Mesothelial cell of epicardium (in vitro differentiated cells): ENCODE results near the gene BLACAT1. TPM values are rescaled to one million over a fixed set of nuclear protein-coding genes. Genes with fewer than 3 reads are reported as not detected.

Experiments
- DNase-seq, 2 experiments: peaks; one replicate each; pipeline ENCODE4 v3.0.0; 2021; ENCODE audit warnings: low spot score in 2 of 2; ENCODE audit not compliant: unreplicated experiment in 2 of 2
- H3K27ac Mint-ChIP-seq: 2 replicates; pipeline ENCODE4 v1.8.0; 2021; ENCODE audit warnings: mixed read lengths
- H3K27me3 Mint-ChIP-seq: 2 replicates; pipeline ENCODE4 v1.8.0; 2021; ENCODE audit warnings: low read depth, mixed read lengths
- H3K36me3 Mint-ChIP-seq: 2 replicates; pipeline ENCODE4 v1.8.0; 2021; ENCODE audit warnings: mixed read lengths
- H3K4me1 Mint-ChIP-seq: 2 replicates; pipeline ENCODE4 v1.8.0; 2021; ENCODE audit warnings: mixed read lengths
- H3K4me3 Mint-ChIP-seq: 2 replicates; pipeline ENCODE4 v1.8.0; 2021; ENCODE audit warnings: mild to moderate bottlenecking, moderate library complexity, mixed read lengths
- H3K9me3 Mint-ChIP-seq: 2 replicates; pipeline ENCODE4 v1.8.0; 2021; ENCODE audit warnings: mixed read lengths
- CTCF ChIP-seq: fragments of 200-600 bp; sonication (generic); IDR thresholded peaks from one replicate; pipeline ENCODE4 v1.5.0; 2021; ENCODE audit warnings: antibody characterized with exemption; ENCODE audit not compliant: unreplicated experiment
- total RNA-seq: library from RNA; stranded (reverse); gene quantifications from 3 replicates; pipeline ENCODE4 v1.2.1, GENCODE V29; 2021

Gene BLACAT1
- total RNA-seq, 1 donor from 2014 or later, result 0.74 TPM

GRCh38 chr1:205475855-205476254, 20.0 kb upstream of the BLACAT1 start:
- peaks cover 15% of the 10 kb centered on the region for H3K4me1 Mint-ChIP-seq
- H3K36me3 Mint-ChIP-seq, result no peaks in the 10 kb centered on the region
- H3K9me3 Mint-ChIP-seq, result peaks cover 13% of the 10 kb centered on the region
- DNase-seq, result no peak
- peaks cover 34% of the 10 kb centered on the region for H3K27me3 Mint-ChIP-seq
- TF ChIP-seq CTCF, result no peak
- H3K4me3 Mint-ChIP-seq, result no peak overlapping the region
- H3K27ac Mint-ChIP-seq, result no peak overlapping the region

GRCh38 chr1:205474571-205474970, 18.7 kb upstream of the BLACAT1 start:
- peaks cover 23% of the 10 kb centered on the region for H3K27me3 Mint-ChIP-seq
- DNase-seq, result no peak
- no peaks in the 10 kb centered on the region for H3K36me3 Mint-ChIP-seq
- peaks cover 13% of the 10 kb centered on the region for H3K9me3 Mint-ChIP-seq
- H3K4me3 Mint-ChIP-seq, result no peak overlapping the region
- no peak for TF ChIP-seq CTCF
- no peak overlapping the region for H3K27ac Mint-ChIP-seq
- H3K4me1 Mint-ChIP-seq, result peaks cover 15% of the 10 kb centered on the region

GRCh38 chr1:205473966-205474365, 18.1 kb upstream of the BLACAT1 start:
- H3K27ac Mint-ChIP-seq, result no peak overlapping the region
- no peak overlapping the region for H3K4me3 Mint-ChIP-seq
- no peaks in the 10 kb centered on the region for H3K36me3 Mint-ChIP-seq
- TF ChIP-seq CTCF, result no peak
- peaks cover 15% of the 10 kb centered on the region for H3K4me1 Mint-ChIP-seq
- peaks cover 28% of the 10 kb centered on the region for H3K27me3 Mint-ChIP-seq
- peaks cover 13% of the 10 kb centered on the region for H3K9me3 Mint-ChIP-seq
- no peak for DNase-seq

- Mint-ChIP-seq H3K4me1 (peaks cover 15% of the 10 kb centered on the region), H3K9me3 (peaks cover 13% of the 10 kb centered on the region), H3K27me3 (peaks cover 31% of the 10 kb centered on the region), H3K27ac (no peak overlapping the region), H3K36me3 (no peaks in the 10 kb centered on the region), H3K4me3 (no peak overlapping the region)
- no peak for DNase-seq
- no peak for TF ChIP-seq CTCF
Observed at GRCh38 chr1:205473475-205473874, 17.6 kb upstream of the BLACAT1 start.

- TF ChIP-seq CTCF, result no peak
- Mint-ChIP-seq H3K4me1 (peaks cover 15% of the 10 kb centered on the region), H3K36me3 (no peaks in the 10 kb centered on the region), H3K4me3 (no peak overlapping the region), H3K27ac (no peak overlapping the region), H3K27me3 (peaks cover 36% of the 10 kb centered on the region), H3K9me3 (peaks cover 13% of the 10 kb centered on the region)
- DNase-seq, result no peak
Observed at GRCh38 chr1:205472737-205473441, 17.0 kb upstream of the BLACAT1 start.
